ENCODE results near the gene PTPRM. TPM values are rescaled to one million over a fixed set of nuclear protein-coding genes. Genes with fewer than 3 reads are reported as not detected.

PTPRM gene
- total RNA-seq, 1 experiment from 2014 or later = 100.0 TPM

- ChIA-PET POLR2A (no interaction called here), CTCF (no interaction called here)
- no peak for TF ChIP-seq CTCF (IDR thresholded peaks at IDR 0.05; ENCODE audit: insufficient read depth in 1 of 2, low read depth in 1 of 2, low read length in 1 of 2, severe bottlenecking in 1 of 2, unreplicated experiment in 1 of 2)
- no peaks in the 10 kb centered on the region for H3K27me3 Mint-ChIP-seq (ENCODE audit: insufficient read depth, unreplicated experiment)
- H3K4me3 ChIP-seq (ENCODE audit: low read depth, low read length) = no peak overlapping the region
- BruUV-seq (replicated peaks) = no TSS peak
- intact Hi-C loops (cut with micrococcal nuclease; ENCODE audit: unreplicated experiment) = no loop called here
- H3K9me3 Mint-ChIP-seq (ENCODE audit: unreplicated experiment) = no peaks in the 10 kb centered on the region
- H3K4me1 Mint-ChIP-seq (ENCODE audit: low read depth, unreplicated experiment) = no peaks in the 10 kb centered on the region
- DNase-seq = no peak
- H3K9me3 ChIP-seq = no peaks in the 10 kb centered on the region
- H3K36me3 Mint-ChIP-seq (ENCODE audit: insufficient read depth, unreplicated experiment) = peaks cover 6% of the 10 kb centered on the region
- H3K4me3 Mint-ChIP-seq (ENCODE audit: unreplicated experiment) = no peak overlapping the region
- H3K36me3 ChIP-seq (ENCODE audit: control insufficient read depth, insufficient read depth, low read length) = no peaks in the 10 kb centered on the region; the same call in 1 of the 2 replicates
- no peaks in the 10 kb centered on the region for H3K4me1 ChIP-seq
- H3K27me3 ChIP-seq (replicated peaks; ENCODE audit: control insufficient read depth, insufficient read depth, low read length) = no peaks in the 10 kb centered on the region
- H3K27ac Mint-ChIP-seq (ENCODE audit: unreplicated experiment) = no peak overlapping the region
Observed at GRCh38 chr18:8303151-8303755, 736.1 kb downstream of the PTPRM start.

GRCh38 chr18:8307960-8308359 lies 740.8 kb downstream of the PTPRM start:
- intact Hi-C loops (cut with micrococcal nuclease; ENCODE audit: unreplicated experiment) = no loop called here
- no peaks in the 10 kb centered on the region for H3K4me1 ChIP-seq
- H3K27me3 Mint-ChIP-seq (ENCODE audit: insufficient read depth, unreplicated experiment) = no peaks in the 10 kb centered on the region
- H3K4me3 Mint-ChIP-seq (ENCODE audit: unreplicated experiment) = no peak overlapping the region
- no peak for TF ChIP-seq CTCF (IDR thresholded peaks at IDR 0.05; ENCODE audit: insufficient read depth in 1 of 2, low read depth in 1 of 2, low read length in 1 of 2, severe bottlenecking in 1 of 2, unreplicated experiment in 1 of 2)
- H3K27ac Mint-ChIP-seq (ENCODE audit: unreplicated experiment) = no peak overlapping the region
- ChIA-PET CTCF (no interaction called here), POLR2A (interaction anchor here (0.6 kb wide), 1 partner anchor 12 kb away, joined by 3 read pairs; no protein-coding TSS in a partner anchor)
- no peaks in the 10 kb centered on the region for H3K9me3 ChIP-seq
- peaks cover 7% of the 10 kb centered on the region for H3K36me3 Mint-ChIP-seq (ENCODE audit: insufficient read depth, unreplicated experiment)
- no peaks in the 10 kb centered on the region; the same call in 1 of the 2 replicates for H3K36me3 ChIP-seq (ENCODE audit: control insufficient read depth, insufficient read depth, low read length)
- no peaks in the 10 kb centered on the region for H3K27me3 ChIP-seq (replicated peaks; ENCODE audit: control insufficient read depth, insufficient read depth, low read length)
- H3K9me3 Mint-ChIP-seq (ENCODE audit: unreplicated experiment) = no peaks in the 10 kb centered on the region
- no TSS peak for BruUV-seq (replicated peaks)
- DNase-seq = no peak
- H3K4me3 ChIP-seq (ENCODE audit: low read depth, low read length) = no peak overlapping the region
- H3K4me1 Mint-ChIP-seq (ENCODE audit: low read depth, unreplicated experiment) = no peaks in the 10 kb centered on the region

- no peaks in the 10 kb centered on the region for H3K4me1 Mint-ChIP-seq (ENCODE audit: low read depth, unreplicated experiment)
- no peak overlapping the region for H3K4me3 ChIP-seq (ENCODE audit: low read depth, low read length)
- no peaks in the 10 kb centered on the region for H3K9me3 Mint-ChIP-seq (ENCODE audit: unreplicated experiment)
- no peaks in the 10 kb centered on the region for H3K27me3 Mint-ChIP-seq (ENCODE audit: insufficient read depth, unreplicated experiment)
- TF ChIP-seq CTCF (IDR thresholded peaks at IDR 0.05; ENCODE audit: insufficient read depth in 1 of 2, low read depth in 1 of 2, low read length in 1 of 2, severe bottlenecking in 1 of 2, unreplicated experiment in 1 of 2) = no peak
- no peak overlapping the region for H3K4me3 Mint-ChIP-seq (ENCODE audit: unreplicated experiment)
- no TSS peak for BruUV-seq (replicated peaks)
- no peaks in the 10 kb centered on the region for H3K9me3 ChIP-seq
- H3K27me3 ChIP-seq (replicated peaks; ENCODE audit: control insufficient read depth, insufficient read depth, low read length) = no peaks in the 10 kb centered on the region
- no peaks in the 10 kb centered on the region for H3K4me1 ChIP-seq
- H3K27ac Mint-ChIP-seq (ENCODE audit: unreplicated experiment) = no peak overlapping the region
- H3K36me3 ChIP-seq (ENCODE audit: control insufficient read depth, insufficient read depth, low read length) = no peaks in the 10 kb centered on the region; the same call in 1 of the 2 replicates
- intact Hi-C loops (cut with micrococcal nuclease; ENCODE audit: unreplicated experiment) = no loop called here
- POLR2A ChIA-PET = no interaction called here
- DNase-seq = no peak
- CTCF ChIA-PET = no interaction called here
- peaks cover 23% of the 10 kb centered on the region for H3K36me3 Mint-ChIP-seq (ENCODE audit: insufficient read depth, unreplicated experiment)
Observed at GRCh38 chr18:8313043-8313442, 745.9 kb downstream of the PTPRM start.

All from Caco-2 (cell line).